NCI-H2196 (cell line): ENCODE measurements around the gene ANGPT4.
"Not testable (repeated sequence)": the region's sequence is repeated elsewhere in the genome, so short reads cannot be mapped to it uniquely, and the experiment has no call there.

Experiments used
- DNase-seq: peaks from one replicate; lab custom pipeline; 2025; ENCODE audit not compliant: unreplicated experiment; lab: John Stamatoyannopoulos, UW

ANGPT4 gene

GRCh38 chr20:829551-829950, 86.6 kb downstream of the ANGPT4 start:
- no peak for DNase-seq

- DNase-seq, result no peak
These were observed 87.1 kb downstream of the ANGPT4 start for GRCh38 chr20:828987-829386.

- not testable (repeated sequence) for DNase-seq
These were observed 88.2 kb downstream of the ANGPT4 start for GRCh38 chr20:827981-828380.

GRCh38 chr20:826695-827323, 89.3 kb downstream of the ANGPT4 start:
- no peak for DNase-seq

GRCh38 chr20:825710-826421, 90.3 kb downstream of the ANGPT4 start:
- no peak for DNase-seq

GRCh38 chr20:824916-825315, 91.2 kb downstream of the ANGPT4 start:
- no peak for DNase-seq

GRCh38 chr20:824490-824889, 91.6 kb downstream of the ANGPT4 start:
- DNase-seq, result no peak

- no peak for DNase-seq
These were observed 92.6 kb downstream of the ANGPT4 start for GRCh38 chr20:823574-823902.

- no peak for DNase-seq
These were observed 93.2 kb downstream of the ANGPT4 start for GRCh38 chr20:822651-823573.

GRCh38 chr20:821731-822065, 94.4 kb downstream of the ANGPT4 start:
- no peak for DNase-seq

GRCh38 chr20:821046-821730, 94.9 kb downstream of the ANGPT4 start:
- no peak for DNase-seq

GRCh38 chr20:820323-820953, 95.7 kb downstream of the ANGPT4 start:
- DNase-seq, result no peak
